GM21528 (cell line): ENCODE measurements around the gene PLPPR3.

Experiments used
- ATAC-seq: cut with Tn5 transposase; IDR thresholded peaks from one replicate; pipeline ENCODE4 v1.9.1; 2021; ENCODE audit warnings: mild to moderate bottlenecking, moderate library complexity; ENCODE audit not compliant: unreplicated experiment, low FRiP score

PLPPR3 gene

DNA sequence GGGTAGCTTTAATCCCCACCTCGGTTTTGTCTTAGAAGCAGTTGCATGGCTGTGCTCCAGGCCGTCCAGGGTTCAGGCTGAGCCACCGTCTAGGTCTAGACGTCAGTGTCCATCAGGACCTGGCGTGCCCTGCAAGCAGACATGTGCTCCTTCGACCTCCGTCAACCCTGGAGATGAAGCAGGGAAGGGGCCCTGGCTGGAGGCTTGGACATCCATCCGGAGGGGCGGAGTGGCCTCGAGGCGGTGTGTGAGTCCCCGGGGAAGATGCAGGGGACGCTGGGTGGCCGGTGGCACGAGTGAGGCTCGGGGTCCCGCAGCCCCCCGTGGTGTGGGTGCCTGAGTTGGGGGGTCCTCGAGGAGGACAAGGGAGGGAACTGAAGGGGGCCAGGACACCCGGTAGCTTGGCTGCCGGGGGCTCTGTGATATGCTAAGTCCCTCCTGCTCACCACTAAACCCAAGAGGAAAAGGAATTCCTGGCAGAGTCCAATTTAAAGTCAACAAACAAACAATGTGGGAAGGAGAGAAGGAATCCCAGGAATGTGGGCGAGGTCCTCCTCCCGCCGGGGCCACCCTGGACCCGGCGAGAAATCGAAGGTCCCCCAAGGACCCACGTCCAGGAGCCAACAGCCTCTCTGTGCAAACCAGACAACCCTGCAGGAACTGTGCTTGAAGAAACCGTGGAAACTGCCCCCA is 39.4 kb downstream of the PLPPR3 start:
- ATAC-seq: no peak

DNA sequence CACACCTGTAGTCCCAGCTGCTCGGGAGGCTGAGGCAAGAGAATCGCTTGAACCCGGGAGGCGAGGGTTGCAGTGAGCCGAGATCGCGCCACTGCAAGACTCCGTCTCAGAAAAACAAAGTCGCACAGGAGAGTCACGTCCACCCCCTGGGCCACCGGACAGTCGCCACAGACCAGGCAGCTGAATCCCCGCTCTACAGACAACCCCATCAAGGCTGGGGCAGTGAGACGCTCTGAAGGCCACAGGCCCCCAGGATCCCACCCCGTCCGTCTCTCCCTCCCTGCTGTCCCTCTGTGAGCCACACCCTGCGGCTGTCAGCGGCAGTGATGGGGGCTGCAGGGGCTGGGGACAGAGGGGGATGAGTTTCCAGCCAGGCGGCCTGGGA is 40.0 kb downstream of the PLPPR3 start:
- no peak for ATAC-seq

- no peak for ATAC-seq
These were observed 40.8 kb downstream of the PLPPR3 start for GRCh38 chr19:780935-781334.

GRCh38 chr19:778910-779653 is 42.7 kb downstream of the PLPPR3 start:
- ATAC-seq: no peak

DNA sequence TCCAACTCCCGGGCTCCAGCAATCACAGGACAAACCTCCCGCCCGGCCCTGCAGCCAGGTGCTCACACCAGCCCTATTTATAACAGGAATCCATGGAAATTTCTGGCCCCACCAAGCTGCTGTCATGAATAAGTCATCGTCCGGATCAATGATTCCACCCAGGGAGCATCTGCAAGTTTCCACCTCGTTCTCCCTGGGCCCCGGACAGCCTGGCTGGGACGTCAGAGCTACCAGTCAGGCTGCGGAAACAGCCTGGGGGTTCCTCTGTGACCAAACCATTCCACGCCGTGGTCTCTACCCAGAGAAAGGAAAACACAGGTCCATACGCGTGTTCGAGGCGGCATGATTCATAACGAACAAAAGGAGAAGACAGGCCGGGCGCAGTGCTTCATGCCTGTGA is 45.2 kb downstream of the PLPPR3 start:
- no peak for ATAC-seq

DNA sequence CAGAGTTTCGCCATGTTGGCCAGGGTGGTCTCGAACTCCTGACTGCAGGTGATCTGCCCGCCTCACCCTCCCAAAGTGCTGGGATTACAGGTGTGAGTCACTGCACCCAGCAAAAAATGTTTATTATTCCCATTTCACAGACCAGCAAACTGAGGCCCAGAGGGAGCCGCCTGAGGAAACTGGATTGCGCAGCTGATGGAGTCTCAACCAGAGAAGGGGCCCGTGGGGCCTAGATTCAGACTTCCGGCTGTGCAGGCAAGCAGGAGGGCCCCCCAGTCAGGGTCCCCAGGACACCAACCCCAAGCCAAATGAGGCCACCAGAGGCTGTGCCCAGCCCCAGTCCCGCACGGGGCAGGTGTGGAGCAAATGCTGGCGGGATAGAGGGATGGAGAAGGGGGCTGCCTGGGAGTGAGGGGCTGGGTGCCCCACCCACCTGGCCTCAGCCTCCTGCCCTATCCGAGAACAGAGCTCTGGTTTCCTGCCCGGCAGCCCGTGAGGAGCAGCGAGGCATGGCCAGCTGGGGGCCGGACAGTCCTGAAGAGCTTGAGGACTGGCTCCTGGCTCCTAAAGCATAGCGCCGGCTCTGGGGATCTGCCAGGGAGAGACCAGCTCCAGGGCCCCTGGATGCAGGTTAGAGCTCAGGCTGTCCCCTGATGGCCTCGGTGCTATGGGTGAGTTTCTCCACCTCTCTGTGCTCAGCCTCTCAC is 48.9 kb downstream of the PLPPR3 start:
- no peak for ATAC-seq

DNA sequence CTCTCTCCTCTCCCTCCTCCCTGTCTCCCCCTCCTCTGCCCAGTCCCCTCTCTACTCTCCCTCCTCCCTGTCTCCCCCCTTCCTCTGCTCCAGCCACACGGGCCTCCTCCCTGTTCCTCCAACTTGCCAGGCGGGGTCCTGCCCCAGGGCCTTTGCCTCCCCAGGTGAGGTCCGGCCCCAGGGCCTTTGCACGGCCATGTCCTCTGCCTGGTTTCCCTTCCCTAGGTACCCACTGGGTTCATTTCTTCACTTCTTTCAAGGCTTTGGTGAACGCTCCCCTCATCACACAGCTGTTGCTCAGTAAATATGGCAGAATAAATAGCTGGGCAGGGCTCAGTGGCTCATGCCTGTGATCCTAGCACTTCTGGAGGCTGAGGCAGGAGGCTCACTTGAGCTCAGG is 49.7 kb downstream of the PLPPR3 start:
- no peak for ATAC-seq

- ATAC-seq: no peak
These were observed 50.4 kb downstream of the PLPPR3 start for GRCh38 chr19:771332-771785.

- ATAC-seq: no peak
These were observed 52.1 kb downstream of the PLPPR3 start for GRCh38 chr19:769616-770015.

DNA sequence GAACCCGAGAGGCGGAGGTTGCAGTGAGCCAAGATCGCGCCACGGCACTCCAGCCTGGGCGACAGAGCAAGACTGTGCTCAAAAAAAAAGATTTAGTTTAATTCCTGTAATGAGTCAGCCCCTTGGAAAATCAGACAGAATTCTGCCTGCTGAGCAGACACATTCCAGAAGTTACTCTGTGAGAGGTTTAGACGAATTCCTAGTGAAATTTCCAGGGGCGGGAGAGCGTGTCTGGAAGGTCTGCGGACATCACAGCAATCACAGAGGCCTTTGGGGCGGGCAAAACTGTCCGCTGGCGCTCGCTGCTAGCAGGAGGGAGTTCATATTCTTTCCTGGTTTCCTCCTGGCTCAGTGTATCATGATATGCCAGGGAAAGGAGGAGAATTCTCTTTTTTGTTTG is 53.3 kb downstream of the PLPPR3 start:
- no peak for ATAC-seq

GRCh38 chr19:765179-765738 is 56.5 kb downstream of the PLPPR3 start:
- no peak for ATAC-seq

DNA sequence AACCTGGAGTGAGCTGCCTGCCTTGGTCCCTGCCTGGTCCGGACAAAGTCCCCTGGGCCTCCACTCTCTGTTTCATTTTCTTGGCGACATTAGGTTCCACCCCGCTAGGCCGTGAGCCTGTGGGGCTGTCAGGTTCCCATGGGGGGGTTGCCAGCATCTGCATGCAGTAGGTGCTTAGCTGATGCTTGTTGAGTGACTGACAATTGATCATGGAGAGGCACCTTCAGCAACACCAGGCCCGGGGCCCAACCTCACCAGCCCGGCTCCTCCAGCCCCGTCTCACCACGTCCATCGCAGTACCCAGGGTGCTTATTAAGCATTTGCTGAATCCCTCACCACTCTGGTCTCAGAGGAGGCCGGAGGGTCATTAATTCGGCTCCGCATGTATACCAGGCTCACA is 57.5 kb downstream of the PLPPR3 start:
- ATAC-seq: no peak

DNA sequence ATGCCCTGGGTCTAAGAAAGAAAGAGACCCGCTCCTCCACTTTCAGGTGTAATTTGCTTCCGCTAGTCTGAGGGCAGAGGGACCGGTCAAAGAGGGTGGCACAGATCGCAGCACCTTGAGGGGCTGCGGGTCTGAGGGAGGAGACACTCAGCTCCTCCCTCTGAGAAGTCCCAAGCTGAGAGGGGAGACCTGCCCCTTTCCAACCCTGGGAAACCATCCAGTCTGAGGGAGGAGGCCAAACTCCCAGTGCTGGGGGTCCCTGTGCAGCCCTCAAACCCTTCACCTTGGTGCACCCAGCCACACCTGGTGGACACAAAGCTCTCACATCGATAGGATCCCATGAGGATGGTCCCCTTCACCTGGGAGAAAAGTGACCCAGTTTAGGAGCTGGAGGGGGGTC is 57.9 kb downstream of the PLPPR3 start:
- ATAC-seq: no peak

DNA sequence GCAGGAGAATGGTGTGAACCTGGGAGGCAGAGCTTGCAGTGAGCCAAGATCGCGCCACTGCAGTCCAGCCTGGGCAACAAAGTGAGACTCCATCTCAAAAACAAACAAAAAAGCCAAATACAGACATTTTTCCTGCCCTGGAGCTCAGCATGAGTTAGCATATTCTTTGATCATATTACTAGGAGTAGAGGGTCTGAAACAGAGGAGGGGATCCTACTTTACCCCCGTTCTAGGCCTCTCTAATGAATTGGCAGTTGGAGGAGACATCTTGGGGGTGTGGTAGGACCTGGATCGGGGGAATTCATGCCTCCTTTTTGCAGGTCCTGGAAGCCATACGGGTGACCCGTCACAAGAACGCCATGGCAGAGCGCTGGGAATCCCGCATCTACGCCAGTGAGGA is 58.6 kb downstream of the PLPPR3 start:
- ATAC-seq: no peak
